GM18870 (cell line): Measurements from ENCODE around the gene FAM114A1.

ENCODE experiments used
- ATAC-seq: cut with Tn5 transposase; IDR thresholded peaks from one replicate; pipeline ENCODE4 v1.9.1; 2021; ENCODE audit warnings: moderate library complexity; ENCODE audit not compliant: unreplicated experiment

FAM114A1 gene

DNA sequence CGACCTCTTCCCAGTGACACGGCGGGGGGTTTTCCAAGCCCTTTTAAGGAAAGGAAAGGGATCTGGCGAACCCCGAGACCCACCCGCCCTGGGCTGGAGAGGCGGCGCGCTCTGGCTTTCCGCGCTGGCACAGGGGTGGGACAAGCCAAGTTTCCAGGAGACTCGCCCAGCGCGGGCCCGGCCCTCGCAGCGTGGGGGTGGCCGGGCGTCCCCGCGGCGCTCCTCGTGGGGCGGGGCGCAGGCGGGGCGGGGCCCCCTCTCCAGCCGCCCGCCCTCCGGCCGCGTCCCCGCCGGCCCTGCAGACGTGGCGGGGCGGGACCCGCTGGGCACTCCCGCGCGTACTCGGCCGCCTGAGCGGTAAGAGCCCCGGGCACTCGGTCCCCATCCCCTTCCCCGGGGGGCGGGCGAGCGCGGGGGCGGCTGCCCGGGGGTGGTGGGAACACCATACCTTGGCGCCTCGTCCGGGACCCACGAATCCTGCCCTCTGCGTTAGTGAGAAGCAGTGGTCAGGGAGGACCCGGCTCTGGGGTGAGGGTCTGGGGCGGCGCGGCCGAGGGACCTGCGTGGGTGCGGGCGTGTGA lies at the start of gene FAM114A1:
FAM114A1 (plus strand) TSS at position 329 of the 581 bp plus-strand sequence. CDS start 10,273 bp downstream, outside the sequence.
- ATAC-seq = no peak

DNA sequence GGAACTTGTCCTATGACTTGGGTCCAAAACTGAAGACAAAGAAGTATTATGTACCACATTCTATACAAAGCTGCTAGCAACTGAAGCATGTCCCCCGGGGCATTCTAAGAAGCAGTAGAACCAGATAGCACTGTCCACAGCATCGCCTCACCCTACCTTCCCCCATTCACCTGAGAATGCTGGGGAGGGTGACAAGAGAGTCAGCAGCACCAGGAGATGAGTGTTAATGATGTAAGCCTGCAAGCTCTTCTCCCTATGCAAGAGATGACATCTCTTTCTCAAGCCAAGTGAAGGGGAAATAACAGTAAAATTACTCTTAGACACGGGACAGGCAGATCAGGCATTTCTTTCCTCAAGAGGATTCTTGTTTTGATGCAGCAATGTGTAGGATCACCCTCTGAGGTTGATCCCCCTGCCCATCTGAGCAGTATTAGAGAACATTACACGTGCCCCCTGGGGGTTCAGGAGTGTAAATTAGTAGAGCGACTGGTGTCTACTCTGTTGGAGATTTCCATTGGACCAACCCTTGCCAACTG lies 49.1 kb upstream of the FAM114A1 start:
- peak; percentile 42 for ATAC-seq

DNA sequence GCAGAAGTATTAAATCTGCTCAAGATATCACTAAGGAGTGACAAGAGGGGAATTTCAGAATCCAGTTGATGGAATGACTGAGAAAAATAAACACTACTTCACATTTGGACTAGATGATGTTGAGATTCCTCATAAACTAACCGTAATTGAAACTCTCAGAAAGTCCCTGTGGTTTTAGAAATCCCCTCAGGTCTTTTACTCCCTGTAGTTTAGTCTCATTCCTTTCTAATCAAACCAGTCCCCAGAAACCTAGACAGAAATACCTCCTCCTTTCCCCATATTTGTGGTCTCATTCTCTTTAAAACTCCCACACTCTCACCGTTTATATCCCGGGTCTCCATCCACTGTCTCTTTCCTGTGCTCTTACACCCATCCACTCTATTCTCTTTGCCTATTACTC lies 48.0 kb upstream of the FAM114A1 start:
- ATAC-seq = peak; percentile 31

DNA sequence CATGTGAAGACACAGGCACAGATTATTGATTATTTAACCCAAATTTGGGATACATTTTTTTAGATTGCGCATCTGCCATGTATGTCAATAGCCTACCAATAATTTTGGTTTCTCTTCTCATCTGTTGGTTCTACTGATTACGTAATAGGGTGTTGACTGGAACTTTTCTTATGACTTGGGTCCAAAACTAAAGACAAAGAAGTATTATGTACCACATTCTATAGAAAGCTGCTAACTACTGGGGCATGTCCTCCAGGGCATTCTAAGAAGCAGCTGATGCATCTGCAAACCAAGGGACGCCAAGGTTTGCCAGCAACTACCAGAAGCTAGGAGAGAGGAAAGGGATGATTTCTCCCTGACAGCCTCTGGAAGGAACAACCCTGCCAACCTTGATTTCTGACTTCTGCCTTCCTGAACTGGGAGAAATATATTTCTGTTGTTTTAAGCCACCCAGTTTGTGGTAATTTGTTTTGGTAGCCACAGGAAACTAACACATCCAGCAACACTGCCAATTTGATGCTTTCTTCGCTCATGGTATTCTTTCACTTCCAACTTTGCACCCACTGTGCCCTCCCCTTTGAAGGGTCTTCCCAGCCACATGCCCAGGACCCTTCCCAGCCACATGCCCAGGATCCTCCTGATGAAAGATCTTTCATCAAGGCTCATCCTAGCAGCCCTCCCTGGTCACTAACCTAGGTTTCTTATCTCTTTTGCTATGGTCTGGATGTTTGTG lies 47.1 kb upstream of the FAM114A1 start:
- ATAC-seq = peak; percentile 43

DNA sequence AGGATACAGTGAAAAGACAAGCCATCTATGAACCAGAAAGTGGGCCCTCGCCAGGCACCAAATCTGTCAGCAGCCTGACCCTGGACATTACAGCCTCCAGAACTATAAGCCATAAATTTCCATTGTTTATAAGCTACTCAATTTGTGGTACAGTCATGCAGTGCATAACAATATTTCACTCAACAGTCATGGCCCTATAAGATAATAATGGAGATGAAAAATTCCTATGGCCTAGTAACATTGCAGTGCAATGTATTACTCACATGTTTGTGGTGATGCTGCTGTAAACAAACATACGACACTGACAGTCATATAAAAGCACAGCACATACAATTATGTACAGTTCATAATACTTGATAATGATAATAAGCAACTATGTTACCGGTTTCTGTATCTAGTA lies 45.9 kb upstream of the FAM114A1 start:
- no peak for ATAC-seq

DNA sequence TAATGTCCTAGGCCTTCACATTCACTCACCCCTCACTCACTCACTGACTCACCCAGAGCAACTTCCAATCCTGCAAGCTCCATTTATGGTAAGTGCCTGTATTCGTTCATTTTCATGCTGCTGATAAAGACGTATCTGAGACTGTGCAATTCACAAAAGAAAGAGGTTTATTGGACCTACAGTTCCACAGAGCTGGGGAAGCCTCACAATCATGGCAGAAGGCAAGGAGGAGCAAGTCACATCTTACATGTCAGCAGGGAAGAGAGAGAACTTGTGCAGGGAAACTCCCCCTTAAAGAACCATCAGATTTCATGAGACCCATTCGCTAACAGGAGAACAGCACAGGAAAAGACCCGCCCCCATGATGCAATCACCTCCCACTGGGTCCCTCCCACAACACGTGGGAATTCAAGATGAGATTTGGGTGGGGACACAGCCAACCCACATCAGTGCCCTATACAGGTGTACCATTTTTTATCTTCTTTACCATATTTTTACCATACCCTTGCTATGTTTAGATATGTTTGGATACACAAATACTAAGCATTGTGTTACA lies 44.8 kb upstream of the FAM114A1 start:
- no peak for ATAC-seq

DNA sequence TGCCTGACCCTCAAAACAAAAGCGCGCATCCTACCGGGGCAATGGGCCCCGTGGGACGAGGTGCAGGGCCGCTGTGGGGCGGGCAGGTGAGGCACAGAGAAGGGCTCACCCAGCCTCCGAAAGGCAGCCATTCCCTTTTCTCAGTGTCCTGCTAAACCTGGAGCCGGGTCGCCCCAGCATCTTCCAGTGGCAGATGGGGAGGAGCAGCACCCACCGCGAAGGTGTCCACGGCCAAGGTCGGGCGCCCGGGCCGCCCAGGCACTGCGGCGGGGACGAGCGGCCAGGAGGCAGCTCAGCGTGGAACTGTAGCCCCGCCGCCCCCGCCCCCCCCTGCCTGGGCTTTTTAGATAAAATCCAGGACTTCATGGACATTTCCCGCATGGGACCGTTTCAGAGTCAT lies 43.8 kb upstream of the FAM114A1 start:
- ATAC-seq = no peak

DNA sequence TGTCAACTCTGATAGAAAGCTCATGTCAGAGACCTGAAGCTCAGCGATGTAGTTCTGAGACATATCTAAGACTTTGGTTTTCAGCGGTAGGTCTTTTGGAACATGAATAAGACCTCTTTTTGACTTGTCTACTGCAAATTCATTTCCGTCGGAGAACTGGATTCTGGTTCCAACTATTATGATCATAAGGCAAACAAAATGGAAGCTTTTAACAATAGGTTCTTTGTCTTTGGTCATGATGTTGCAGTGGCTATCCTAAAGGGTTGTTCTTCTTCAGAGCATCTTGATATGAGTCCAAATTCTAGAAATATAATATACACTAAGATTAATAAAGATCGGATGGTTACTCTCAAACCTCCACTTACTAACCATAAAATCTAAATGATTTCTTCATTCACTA lies 38.4 kb upstream of the FAM114A1 start:
- ATAC-seq = no peak

DNA sequence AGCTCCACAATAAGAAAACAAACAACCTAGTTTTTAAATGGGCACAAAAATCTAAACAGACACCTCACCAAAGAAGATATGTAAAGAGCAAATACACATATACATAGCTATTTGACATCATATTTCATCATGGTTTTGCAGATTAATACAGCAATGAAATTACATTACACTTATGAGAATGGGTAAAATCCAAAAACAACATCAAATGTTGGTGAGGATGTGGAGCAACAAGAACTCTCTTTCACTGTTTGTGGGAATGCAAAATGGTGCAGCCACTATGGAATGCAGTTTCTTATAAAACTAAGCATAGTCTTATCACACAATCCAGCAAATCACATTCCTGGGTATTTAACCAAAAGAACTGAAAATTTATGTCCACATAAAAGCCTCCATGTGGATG lies 36.0 kb upstream of the FAM114A1 start:
- no peak for ATAC-seq

DNA sequence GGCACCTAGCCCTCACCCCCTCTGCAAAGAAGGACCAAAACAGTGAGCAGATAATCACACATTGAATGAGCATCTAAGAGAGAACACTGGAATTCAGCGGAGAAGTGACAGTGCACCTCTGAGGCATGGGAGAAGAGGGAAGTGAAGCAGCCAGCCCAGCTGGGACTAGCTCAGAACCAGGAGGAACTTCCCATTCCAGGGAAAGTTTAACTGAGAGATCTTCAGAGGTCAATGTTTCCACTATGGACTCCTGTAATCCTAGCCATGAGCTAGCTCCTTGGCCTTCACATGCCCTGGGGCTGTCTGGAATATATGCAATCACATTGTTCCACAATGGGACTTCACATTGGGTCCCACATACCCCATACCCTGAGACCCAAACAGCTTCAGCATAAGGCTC lies 35.4 kb upstream of the FAM114A1 start:
- ATAC-seq = no peak

DNA sequence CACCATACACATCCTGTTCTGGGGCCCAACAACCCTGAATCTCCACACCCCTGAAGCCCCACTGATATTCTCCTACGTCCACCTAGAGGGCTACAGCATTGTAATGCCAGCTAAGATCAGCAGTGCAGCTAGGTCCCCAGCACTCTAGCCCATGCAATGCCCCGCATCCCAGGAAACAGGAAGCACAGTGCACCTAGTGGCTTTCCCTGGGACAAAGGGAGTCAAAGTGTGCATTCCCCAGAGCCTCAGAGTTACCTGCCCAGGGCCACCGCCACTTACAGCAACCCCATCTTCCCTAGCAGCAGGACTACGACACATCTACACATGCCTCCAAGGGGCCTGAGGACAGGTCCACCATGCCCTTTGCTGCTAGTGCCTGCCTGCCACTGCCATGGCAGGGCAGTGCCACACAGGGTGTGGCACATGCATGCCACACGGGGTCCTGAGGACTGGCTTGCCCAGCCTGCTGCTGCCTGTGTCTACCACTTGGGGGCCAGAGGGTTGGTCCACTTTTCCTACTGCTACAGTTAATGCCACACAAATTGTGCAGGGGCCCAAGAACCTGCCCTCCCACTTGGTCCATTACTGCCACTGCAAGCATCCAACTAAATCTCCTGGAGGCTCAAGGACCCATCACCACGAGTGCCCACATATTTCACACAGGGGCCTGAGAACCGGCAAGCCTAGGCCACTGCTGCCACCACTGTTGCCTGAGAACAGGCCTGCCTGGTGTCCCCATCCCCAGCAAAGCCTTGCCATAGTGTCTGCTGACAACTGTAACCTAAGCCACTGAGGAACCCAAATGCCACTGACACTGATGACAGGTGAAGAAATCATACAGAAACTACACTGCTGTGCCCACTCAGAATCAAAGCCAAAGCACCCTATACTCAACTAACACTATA lies 34.7 kb upstream of the FAM114A1 start:
- no peak for ATAC-seq

DNA sequence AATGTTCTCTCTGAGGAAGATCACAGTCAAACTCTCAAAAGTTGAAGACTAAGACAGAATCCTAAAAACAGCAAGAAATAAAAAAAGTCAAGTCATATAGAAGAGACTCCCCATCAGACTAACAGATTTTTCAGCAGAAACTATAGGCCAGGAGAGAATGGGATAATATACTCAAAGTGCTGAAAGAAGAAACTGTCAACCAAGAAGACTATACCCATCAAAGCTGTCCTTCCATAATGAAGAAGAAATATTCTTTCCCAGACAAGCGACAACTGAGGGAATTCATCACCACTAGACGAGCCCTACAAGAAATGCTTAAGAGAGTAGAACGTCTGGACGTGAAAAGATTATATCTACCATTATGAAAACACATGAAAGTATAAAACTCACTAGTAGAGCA lies 33.0 kb upstream of the FAM114A1 start:
- ATAC-seq = no peak

DNA sequence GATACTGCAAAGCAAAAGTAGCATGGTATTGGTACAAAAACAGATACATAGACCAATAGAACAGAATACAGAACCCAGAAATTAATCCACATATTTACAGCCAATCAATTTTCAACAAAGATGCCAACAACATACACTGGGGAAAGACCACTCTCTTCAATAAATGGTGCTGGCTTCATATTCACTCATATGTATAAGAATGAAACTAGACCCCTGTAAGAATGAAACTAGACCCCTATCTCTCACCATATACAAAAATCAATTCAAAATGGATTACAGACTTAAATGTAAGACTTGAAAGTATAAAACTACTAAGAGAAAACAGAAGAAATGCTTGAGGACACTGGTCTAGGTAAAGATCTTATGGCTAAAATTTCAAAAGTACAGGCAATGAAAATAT lies 30.3 kb upstream of the FAM114A1 start:
- ATAC-seq = no peak

DNA sequence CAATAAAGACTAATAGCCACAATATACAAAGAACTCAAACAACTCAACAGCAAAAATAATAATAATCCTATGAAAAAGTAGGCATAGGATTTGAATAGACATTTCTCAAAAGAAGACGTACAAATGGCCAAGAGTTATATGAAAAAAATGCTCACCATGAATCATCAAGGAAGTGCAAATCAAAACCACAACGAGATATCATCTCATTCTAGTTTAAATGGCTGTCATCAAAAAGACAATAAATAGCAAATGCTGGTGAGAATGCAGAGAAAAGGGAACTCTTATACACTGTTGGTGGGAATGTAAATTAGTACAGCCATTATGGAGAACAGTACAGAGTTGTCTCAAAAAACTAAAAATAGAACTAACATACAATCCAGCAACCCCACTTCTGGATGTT lies 29.8 kb upstream of the FAM114A1 start:
- no peak for ATAC-seq

DNA sequence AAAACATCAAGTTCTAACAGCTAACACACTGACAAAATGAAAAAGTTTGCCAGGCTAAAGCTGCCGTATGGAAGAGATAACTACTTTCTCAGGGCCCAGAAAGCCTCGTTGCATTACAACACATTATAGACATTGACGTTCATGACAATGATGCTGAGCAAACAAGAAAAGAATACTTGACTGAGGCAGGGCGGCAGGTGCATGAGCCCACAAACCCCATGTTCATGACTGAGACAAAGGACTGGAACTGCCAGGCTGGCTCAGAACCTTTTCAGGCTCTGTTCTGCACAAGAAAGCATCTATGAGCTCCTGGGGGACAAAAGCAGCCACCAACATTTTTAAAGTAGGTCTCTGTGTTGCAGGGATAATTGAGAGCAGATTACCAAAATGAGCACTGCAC lies 24.6 kb upstream of the FAM114A1 start:
- no peak for ATAC-seq

DNA sequence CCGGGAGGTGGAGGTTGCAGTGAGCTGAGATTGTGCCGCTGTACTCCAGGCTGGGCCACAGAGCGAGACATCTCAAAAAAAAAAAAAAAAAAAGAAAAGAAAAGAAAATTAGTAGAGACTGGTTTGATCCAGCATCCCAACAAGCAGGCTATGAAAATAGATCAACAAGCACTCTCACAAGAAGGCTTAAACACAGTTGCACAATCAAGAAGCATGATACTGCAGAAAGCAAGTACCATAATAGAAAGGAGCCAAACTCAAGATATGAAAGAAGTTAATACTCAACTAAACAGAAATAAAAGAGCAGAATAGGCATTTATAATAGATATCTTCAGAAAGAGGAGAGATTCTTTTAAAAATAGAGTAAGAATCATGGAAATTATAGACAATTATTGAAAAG lies 21.6 kb upstream of the FAM114A1 start:
- ATAC-seq = no peak

DNA sequence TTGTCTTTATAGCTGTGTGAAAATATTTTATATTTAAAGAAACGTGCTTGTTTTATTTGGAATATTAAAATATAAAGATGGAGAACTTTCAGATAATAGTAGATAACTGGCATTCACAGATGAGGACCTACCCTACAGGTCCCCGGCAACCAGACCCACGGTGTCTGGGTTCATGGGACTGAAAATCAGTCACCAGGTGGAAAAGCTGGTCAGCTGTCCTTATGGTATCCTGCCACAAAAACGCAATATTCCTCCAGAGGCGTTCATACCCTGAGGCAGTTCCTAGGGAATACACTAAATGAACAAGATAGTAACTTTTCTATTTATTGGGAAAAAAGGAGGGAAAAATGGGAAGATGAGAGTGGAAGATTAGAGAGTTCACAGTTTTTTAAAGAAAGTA lies 12.1 kb upstream of the FAM114A1 start:
- no peak for ATAC-seq

DNA sequence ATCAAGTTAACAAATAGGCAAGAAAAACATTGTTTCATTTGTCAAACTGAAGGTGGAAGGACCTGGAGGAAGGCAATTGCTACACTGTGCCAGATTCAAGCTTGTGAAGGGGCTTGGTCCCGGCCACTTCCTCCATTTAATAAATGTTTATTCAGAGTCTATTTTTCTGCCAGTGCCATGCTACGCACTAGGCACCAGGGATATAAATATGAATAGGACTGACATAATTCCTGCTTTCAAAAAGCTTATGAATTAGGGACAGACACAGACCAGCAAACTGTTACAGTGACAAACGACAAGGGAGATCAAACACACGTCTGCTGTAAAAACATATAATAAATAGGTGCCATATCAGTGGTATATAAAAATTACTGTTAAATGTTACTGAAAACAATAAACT lies 11.6 kb upstream of the FAM114A1 start:
- no peak for ATAC-seq

DNA sequence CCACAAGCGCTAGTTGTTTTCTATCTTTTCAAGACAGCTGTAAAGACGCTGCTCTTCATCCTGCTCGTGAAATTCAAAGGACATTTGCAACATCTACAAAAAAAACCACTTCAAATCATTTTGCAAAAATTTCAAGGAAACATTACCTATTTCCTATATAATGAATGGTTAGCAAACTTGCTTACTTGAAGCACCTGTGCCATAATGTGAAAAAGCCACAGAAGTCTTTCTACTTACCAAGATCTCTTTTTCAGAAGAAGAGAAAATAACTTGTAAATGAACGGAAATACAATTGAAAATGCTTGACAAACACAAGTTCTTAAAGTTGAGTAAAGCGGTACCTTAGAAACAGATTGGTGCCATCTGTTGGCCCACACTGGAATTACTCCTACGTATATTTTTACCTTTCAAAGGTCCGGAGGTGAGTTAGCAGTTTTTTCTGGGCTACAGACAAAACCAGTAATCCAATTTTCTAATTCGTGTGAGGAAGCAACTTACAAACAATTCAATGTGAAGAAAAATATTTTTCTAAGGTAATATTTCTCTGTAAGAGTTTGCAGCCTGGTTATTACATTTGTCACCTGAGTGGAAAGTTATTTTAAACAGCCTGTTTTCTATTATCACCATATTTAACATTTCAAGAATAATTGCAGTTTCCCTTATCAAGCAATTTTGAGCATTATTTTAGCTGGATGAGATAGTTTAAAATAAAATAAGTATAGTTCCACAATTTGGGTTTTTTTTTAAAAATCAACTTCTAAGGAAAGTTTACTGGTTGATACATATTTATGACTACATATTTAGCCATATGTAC lies 10.9 kb upstream of the FAM114A1 start, which contains the start of gene TLR6:
TLR6 (minus strand) TSS at position 294 of the 814 bp plus-strand sequence. CDS start 27,344 bp downstream, outside the sequence.
- no peak for ATAC-seq
